ENCODE results near the gene OVOL1.
A peak's percentile ranks its signal among the peaks of the same experiment; 100 is the strongest.

The OVOL1 gene

GRCh38 chr11:65793144-65793581 is 6.3 kb downstream of the OVOL1 start:
- DNase-seq = peak; percentile 25

GRCh38 chr11:65793625-65794400 is 7.0 kb downstream of the OVOL1 start:
- peak; percentile 2 for DNase-seq

GRCh38 chr11:65794570-65795510 is 8.0 kb downstream of the OVOL1 start:
- no peak for DNase-seq

GRCh38 chr11:65796726-65797601 is 10.1 kb downstream of the OVOL1 start:
- no peak for DNase-seq

GRCh38 chr11:65797711-65798110 is 10.8 kb downstream of the OVOL1 start:
- DNase-seq = no peak

- DNase-seq = no peak
Measured at GRCh38 chr11:65798882-65799281, 12.0 kb downstream of the OVOL1 start.

GRCh38 chr11:65801153-65801987 is 14.5 kb downstream of the OVOL1 start:
- no peak for DNase-seq

- DNase-seq = no peak
Measured at GRCh38 chr11:65802841-65803240, 16.0 kb downstream of the OVOL1 start.

GRCh38 chr11:65803797-65804492 is 17.1 kb downstream of the OVOL1 start:
- DNase-seq = no peak

- no peak for DNase-seq
Measured at GRCh38 chr11:65806979-65807378, 20.1 kb downstream of the OVOL1 start.

GRCh38 chr11:65808744-65809341 is 22.0 kb downstream of the OVOL1 start:
- no peak for DNase-seq

- no peak for DNase-seq
Measured at GRCh38 chr11:65809496-65809895, 22.6 kb downstream of the OVOL1 start.

GRCh38 chr11:65810046-65810868 is 23.4 kb downstream of the OVOL1 start:
- no peak for DNase-seq

- no peak for DNase-seq
Measured at GRCh38 chr11:65811764-65812475, 25.1 kb downstream of the OVOL1 start.

- no peak for DNase-seq
Measured at GRCh38 chr11:65814131-65814985, 27.5 kb downstream of the OVOL1 start.

GRCh38 chr11:65814986-65815565 is 28.2 kb downstream of the OVOL1 start:
- DNase-seq = no peak

- no peak for DNase-seq
Measured at GRCh38 chr11:65816696-65817095, 29.8 kb downstream of the OVOL1 start.

- DNase-seq = no peak
Measured at GRCh38 chr11:65817312-65817834, 30.5 kb downstream of the OVOL1 start.
